GM12872 (cell line): ENCODE results near the gene SGSM2.

ENCODE experiments used
- CTCF ChIP-seq: IDR thresholded peaks from 3 replicates; pipeline ENCODE4 v1.5.1; 2011; ENCODE audit warnings: low read depth, mild to moderate bottlenecking, low read length, moderate library complexity; ENCODE audit not compliant: insufficient read depth

SGSM2 gene

DNA sequence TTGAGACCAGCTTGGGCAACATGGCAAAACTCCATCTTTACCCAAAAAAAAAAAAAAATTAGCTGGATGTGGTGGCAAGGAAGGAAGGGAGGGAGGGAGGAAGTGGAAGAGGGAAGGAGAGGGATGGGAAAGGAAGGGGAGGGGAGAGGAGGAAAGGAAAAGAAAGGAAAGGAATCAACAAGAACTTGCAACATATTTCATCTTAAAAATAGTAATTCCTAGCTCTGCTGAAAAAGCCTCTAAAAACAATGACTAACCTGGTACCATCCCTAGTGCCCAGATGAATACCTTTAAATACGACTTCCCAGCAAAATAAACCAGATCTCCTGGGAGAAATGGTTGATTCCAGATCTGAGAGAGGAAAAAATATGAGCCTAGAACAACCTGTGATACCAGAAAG lies 90.6 kb downstream of the SGSM2 start:
- no peak for TF ChIP-seq CTCF
